ENCODE results near the gene FAF1. TPM values are rescaled to one million over a fixed set of nuclear protein-coding genes. Genes with fewer than 3 reads are reported as not detected.

Gene FAF1
- total RNA-seq, 1 experiment from 2014 or later, result 73.2 TPM

DNA sequence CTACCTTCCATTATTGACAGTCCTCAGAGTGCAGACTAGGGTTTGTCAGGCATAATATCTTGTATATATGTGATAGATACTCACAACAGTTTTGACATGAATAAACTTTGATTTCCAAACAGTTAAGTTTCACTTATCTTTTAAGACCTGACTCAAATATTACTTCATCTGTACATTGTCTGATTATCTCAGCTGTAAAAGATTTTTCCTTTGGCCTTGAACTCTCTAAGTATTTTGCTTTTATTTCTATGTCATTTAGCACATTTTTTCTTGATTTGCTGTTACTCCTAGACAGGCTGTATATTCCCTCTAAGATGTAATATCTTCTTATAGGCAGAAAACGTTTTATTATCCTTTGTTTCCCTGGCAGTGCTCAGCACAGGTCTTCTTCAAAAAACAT is 471.2 kb downstream of the FAF1 start:
- Histone ChIP-seq H3K36me3 (ENCODE audit: control insufficient read depth in 1 of 2, insufficient read depth in 2 of 2, low read length in 2 of 2) (no peaks in the 10 kb centered on the region), H3K9ac (ENCODE audit: low read length) (no peak overlapping the region), H3K4me2 (ENCODE audit: low read length) (no peak overlapping the region), H2AFZ (ENCODE audit: low read depth, low read length, poor library complexity, severe bottlenecking) (no peak overlapping the region), H4K20me1 (ENCODE audit: insufficient read depth) (no peaks in the 10 kb centered on the region), H3K4me1 (ENCODE audit: control insufficient read depth in 1 of 2, insufficient read depth in 2 of 2, low read length in 2 of 2) (no peaks in the 10 kb centered on the region), H3K79me2 (ENCODE audit: insufficient read depth, low read length) (no peaks in the 10 kb centered on the region), H3K9me3 (ENCODE audit: control insufficient read depth in 1 of 2, insufficient read depth in 1 of 2, low read depth in 1 of 2, low read length in 2 of 2) (no peaks in the 10 kb centered on the region), H3K9me2 (ENCODE audit: insufficient read depth) (no peaks in the 10 kb centered on the region), H3K27ac (ENCODE audit: low read depth, low read length) (no peak overlapping the region), H3K4me3 (replicated peaks in 1 of 2; ENCODE audit: low read depth in 1 of 2, low read length in 2 of 2) (no peak overlapping the region), H3K27me3 (ENCODE audit: insufficient read depth, low read length) (no peaks in the 10 kb centered on the region)
- ChIA-PET CTCF (no interaction called here), POLR2A (no interaction called here), RAD21 (ENCODE audit: low non-redundant PET in 1 of 2, low total read pairs in 2 of 2, uncharacterized antibody in 2 of 2, unreplicated experiment in 2 of 2) (no interaction called here)
- intact Hi-C loops (cut with micrococcal nuclease), result no loop called here
- no TSS peak for BruUV-seq (replicated peaks)
- no peak for DNase-seq (ENCODE audit: low read depth, low spot score)
- ATAC-seq, result no peak
- TF ChIP-seq EZH2phosphoT487 (IDR thresholded peaks at IDR 0.05; ENCODE audit: borderline replicate concordance) (no peak), ZNF274 (IDR thresholded peaks at IDR 0.05; ENCODE audit: low read depth, low read length) (no peak), EZH2 (IDR thresholded peaks at IDR 0.05) (no peak), POLR2AphosphoS5 (IDR thresholded peaks at IDR 0.05; ENCODE audit: low read depth, low read length) (no peak), ZFX (IDR thresholded peaks at IDR 0.05) (no peak), CBX3 (IDR thresholded peaks at IDR 0.05; ENCODE audit: low read depth) (no peak), CEBPB (IDR thresholded peaks at IDR 0.05; ENCODE audit: low read depth) (no peak), SP1 (IDR thresholded peaks at IDR 0.05; ENCODE audit: low read depth) (no peak), SIN3A (IDR thresholded peaks at IDR 0.05; ENCODE audit: low read depth) (no peak), JUND (IDR thresholded peaks at IDR 0.05) (no peak), EGR1 (IDR thresholded peaks at IDR 0.05; ENCODE audit: low read depth) (no peak), YY1 (IDR thresholded peaks at IDR 0.05; ENCODE audit: extremely low read depth, insufficient replicate concordance, low read depth, low read length) (no peak), POLR2A (IDR thresholded peaks at IDR 0.05; ENCODE audit: borderline replicate concordance, extremely low read depth, insufficient read depth, insufficient read length) (no peak), RAD21 (IDR thresholded peaks at IDR 0.05; ENCODE audit: low read depth) (no peak), ELF1 (IDR thresholded peaks at IDR 0.05; ENCODE audit: borderline replicate concordance, low read depth) (no peak), SRF (IDR thresholded peaks at IDR 0.05; ENCODE audit: low read depth) (no peak), REST (IDR thresholded peaks at IDR 0.05; ENCODE audit: low read depth) (no peak)
- TF ChIP-seq, protein P1, sequence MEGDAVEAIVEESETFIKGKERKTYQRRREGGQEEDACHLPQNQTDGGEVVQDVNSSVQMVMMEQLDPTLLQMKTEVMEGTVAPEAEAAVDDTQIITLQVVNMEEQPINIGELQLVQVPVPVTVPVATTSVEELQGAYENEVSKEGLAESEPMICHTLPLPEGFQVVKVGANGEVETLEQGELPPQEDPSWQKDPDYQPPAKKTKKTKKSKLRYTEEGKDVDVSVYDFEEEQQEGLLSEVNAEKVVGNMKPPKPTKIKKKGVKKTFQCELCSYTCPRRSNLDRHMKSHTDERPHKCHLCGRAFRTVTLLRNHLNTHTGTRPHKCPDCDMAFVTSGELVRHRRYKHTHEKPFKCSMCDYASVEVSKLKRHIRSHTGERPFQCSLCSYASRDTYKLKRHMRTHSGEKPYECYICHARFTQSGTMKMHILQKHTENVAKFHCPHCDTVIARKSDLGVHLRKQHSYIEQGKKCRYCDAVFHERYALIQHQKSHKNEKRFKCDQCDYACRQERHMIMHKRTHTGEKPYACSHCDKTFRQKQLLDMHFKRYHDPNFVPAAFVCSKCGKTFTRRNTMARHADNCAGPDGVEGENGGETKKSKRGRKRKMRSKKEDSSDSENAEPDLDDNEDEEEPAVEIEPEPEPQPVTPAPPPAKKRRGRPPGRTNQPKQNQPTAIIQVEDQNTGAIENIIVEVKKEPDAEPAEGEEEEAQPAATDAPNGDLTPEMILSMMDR (IDR thresholded peaks at IDR 0.05 in 2 of 3, conservative IDR thresholded peaks at IDR 0.05 in 1 of 3; ENCODE audit: borderline replicate concordance in 1 of 3, insufficient read depth in 1 of 3, low read depth in 2 of 3, low read length in 2 of 3), result no peak
- TF ChIP-seq, protein P2, sequence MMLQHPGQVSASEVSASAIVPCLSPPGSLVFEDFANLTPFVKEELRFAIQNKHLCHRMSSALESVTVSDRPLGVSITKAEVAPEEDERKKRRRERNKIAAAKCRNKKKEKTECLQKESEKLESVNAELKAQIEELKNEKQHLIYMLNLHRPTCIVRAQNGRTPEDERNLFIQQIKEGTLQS (IDR thresholded peaks at IDR 0.05), result no peak
- TF ChIP-seq, protein P3, sequence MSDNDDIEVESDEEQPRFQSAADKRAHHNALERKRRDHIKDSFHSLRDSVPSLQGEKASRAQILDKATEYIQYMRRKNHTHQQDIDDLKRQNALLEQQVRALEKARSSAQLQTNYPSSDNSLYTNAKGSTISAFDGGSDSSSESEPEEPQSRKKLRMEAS (IDR thresholded peaks at IDR 0.05), result no peak
